ENCODE data around the gene EPHA5.

The EPHA5 gene

GRCh38 chr4:65552057-65552456 lies 118.2 kb downstream of the EPHA5 start:
- Histone ChIP-seq H3K27me3 (ENCODE audit: control insufficient read depth, insufficient read depth, low read length) (no peaks in the 10 kb centered on the region), H3K4me1 (ENCODE audit: control insufficient read depth, low read depth, low read length) (no peaks in the 10 kb centered on the region), H3K9me3 (ENCODE audit: control insufficient read depth, low read depth, low read length) (no peaks in the 10 kb centered on the region), H3K27ac (ENCODE audit: low read length) (no peak overlapping the region), H3K4me3 (ENCODE audit: low read length) (no peak overlapping the region), H3K36me3 (ENCODE audit: control insufficient read depth, low read depth, low read length) (no peaks in the 10 kb centered on the region), H3K9ac (ENCODE audit: low read length) (no peak overlapping the region)

GRCh38 chr4:65550500-65550899 lies 119.8 kb downstream of the EPHA5 start:
- Histone ChIP-seq H3K4me3 (ENCODE audit: low read length) (no peak overlapping the region), H3K27me3 (ENCODE audit: control insufficient read depth, insufficient read depth, low read length) (no peaks in the 10 kb centered on the region), H3K4me1 (ENCODE audit: control insufficient read depth, low read depth, low read length) (no peaks in the 10 kb centered on the region), H3K9me3 (ENCODE audit: control insufficient read depth, low read depth, low read length) (no peaks in the 10 kb centered on the region), H3K9ac (ENCODE audit: low read length) (no peak overlapping the region), H3K36me3 (ENCODE audit: control insufficient read depth, low read depth, low read length) (no peaks in the 10 kb centered on the region), H3K27ac (ENCODE audit: low read length) (no peak overlapping the region)

GRCh38 chr4:65546882-65547416 lies 123.3 kb downstream of the EPHA5 start:
- H3K36me3 ChIP-seq (ENCODE audit: control insufficient read depth, low read depth, low read length): no peaks in the 10 kb centered on the region
- no peak overlapping the region for H3K4me3 ChIP-seq (ENCODE audit: low read length)

GRCh38 chr4:65538571-65538970 lies 131.7 kb downstream of the EPHA5 start:
- Histone ChIP-seq H3K9ac (ENCODE audit: low read length) (no peak overlapping the region), H3K4me1 (ENCODE audit: control insufficient read depth, low read depth, low read length) (peaks cover 14% of the 10 kb centered on the region), H3K27me3 (ENCODE audit: control insufficient read depth, insufficient read depth, low read length) (no peaks in the 10 kb centered on the region), H3K9me3 (ENCODE audit: control insufficient read depth, low read depth, low read length) (no peaks in the 10 kb centered on the region), H3K27ac (ENCODE audit: low read length) (no peak overlapping the region), H3K4me3 (ENCODE audit: low read length) (no peak overlapping the region), H3K36me3 (ENCODE audit: control insufficient read depth, low read depth, low read length) (no peaks in the 10 kb centered on the region)

More at GRCh38 chr4:65546882-65547416, 123.3 kb downstream of the EPHA5 start:
- Histone ChIP-seq H3K27ac (ENCODE audit: low read length) (no peak overlapping the region), H3K9me3 (ENCODE audit: control insufficient read depth, low read depth, low read length) (no peaks in the 10 kb centered on the region), H3K9ac (ENCODE audit: low read length) (no peak overlapping the region), H3K4me1 (ENCODE audit: control insufficient read depth, low read depth, low read length) (no peaks in the 10 kb centered on the region), H3K27me3 (ENCODE audit: control insufficient read depth, insufficient read depth, low read length) (no peaks in the 10 kb centered on the region)

- no peak overlapping the region for H3K4me3 ChIP-seq (ENCODE audit: low read length)
- no peaks in the 10 kb centered on the region for H3K36me3 ChIP-seq (ENCODE audit: control insufficient read depth, low read depth, low read length)
- peak overlapping the region; percentile 35 for H3K27ac ChIP-seq (ENCODE audit: low read length)
- H3K9ac ChIP-seq (ENCODE audit: low read length): no peak overlapping the region
- no peaks in the 10 kb centered on the region for H3K27me3 ChIP-seq (ENCODE audit: control insufficient read depth, insufficient read depth, low read length)
- H3K9me3 ChIP-seq (ENCODE audit: control insufficient read depth, low read depth, low read length): no peaks in the 10 kb centered on the region
- H3K4me1 ChIP-seq (ENCODE audit: control insufficient read depth, low read depth, low read length): peaks cover 14% of the 10 kb centered on the region
Measured at GRCh38 chr4:65535113-65535512, 135.2 kb downstream of the EPHA5 start.

- H3K36me3 ChIP-seq (ENCODE audit: control insufficient read depth, low read depth, low read length): no peaks in the 10 kb centered on the region
Measured at GRCh38 chr4:65521666-65522065, 148.6 kb downstream of the EPHA5 start.

GRCh38 chr4:65515646-65516045 lies 154.6 kb downstream of the EPHA5 start:
- no peaks in the 10 kb centered on the region for H3K27me3 ChIP-seq (ENCODE audit: control insufficient read depth, insufficient read depth, low read length)
- no peaks in the 10 kb centered on the region for H3K4me1 ChIP-seq (ENCODE audit: control insufficient read depth, low read depth, low read length)
- H3K9ac ChIP-seq (ENCODE audit: low read length): no peak overlapping the region
- H3K4me3 ChIP-seq (ENCODE audit: low read length): no peak overlapping the region
- no peak overlapping the region for H3K27ac ChIP-seq (ENCODE audit: low read length)
- no peaks in the 10 kb centered on the region for H3K9me3 ChIP-seq (ENCODE audit: control insufficient read depth, low read depth, low read length)
- no peaks in the 10 kb centered on the region for H3K36me3 ChIP-seq (ENCODE audit: control insufficient read depth, low read depth, low read length)

More at GRCh38 chr4:65521666-65522065, 148.6 kb downstream of the EPHA5 start:
- no peak overlapping the region for H3K4me3 ChIP-seq (ENCODE audit: low read length)
- no peak overlapping the region for H3K27ac ChIP-seq (ENCODE audit: low read length)
- H3K9me3 ChIP-seq (ENCODE audit: control insufficient read depth, low read depth, low read length): no peaks in the 10 kb centered on the region
- no peaks in the 10 kb centered on the region for H3K27me3 ChIP-seq (ENCODE audit: control insufficient read depth, insufficient read depth, low read length)
- no peaks in the 10 kb centered on the region for H3K4me1 ChIP-seq (ENCODE audit: control insufficient read depth, low read depth, low read length)
- no peak overlapping the region for H3K9ac ChIP-seq (ENCODE audit: low read length)

GRCh38 chr4:65510976-65511375 lies 159.3 kb downstream of the EPHA5 start:
- Histone ChIP-seq H3K27ac (ENCODE audit: low read length) (no peak overlapping the region), H3K9ac (ENCODE audit: low read length) (no peak overlapping the region), H3K4me1 (ENCODE audit: control insufficient read depth, low read depth, low read length) (no peaks in the 10 kb centered on the region), H3K36me3 (ENCODE audit: control insufficient read depth, low read depth, low read length) (no peaks in the 10 kb centered on the region), H3K4me3 (ENCODE audit: low read length) (no peak overlapping the region), H3K27me3 (ENCODE audit: control insufficient read depth, insufficient read depth, low read length) (no peaks in the 10 kb centered on the region), H3K9me3 (ENCODE audit: control insufficient read depth, low read depth, low read length) (no peaks in the 10 kb centered on the region)

- Histone ChIP-seq H3K9me3 (ENCODE audit: control insufficient read depth, low read depth, low read length) (no peaks in the 10 kb centered on the region), H3K27ac (ENCODE audit: low read length) (no peak overlapping the region), H3K27me3 (ENCODE audit: control insufficient read depth, insufficient read depth, low read length) (no peaks in the 10 kb centered on the region), H3K36me3 (ENCODE audit: control insufficient read depth, low read depth, low read length) (no peaks in the 10 kb centered on the region), H3K4me1 (ENCODE audit: control insufficient read depth, low read depth, low read length) (no peaks in the 10 kb centered on the region), H3K4me3 (ENCODE audit: low read length) (no peak overlapping the region), H3K9ac (ENCODE audit: low read length) (no peak overlapping the region)
Measured at GRCh38 chr4:65508168-65508567, 162.1 kb downstream of the EPHA5 start.

GRCh38 chr4:65502131-65502701 lies 168.1 kb downstream of the EPHA5 start:
- H3K36me3 ChIP-seq (ENCODE audit: control insufficient read depth, low read depth, low read length): no peaks in the 10 kb centered on the region
- no peak overlapping the region for H3K9ac ChIP-seq (ENCODE audit: low read length)
- H3K9me3 ChIP-seq (ENCODE audit: control insufficient read depth, low read depth, low read length): no peaks in the 10 kb centered on the region
- no peaks in the 10 kb centered on the region for H3K27me3 ChIP-seq (ENCODE audit: control insufficient read depth, insufficient read depth, low read length)
- H3K4me1 ChIP-seq (ENCODE audit: control insufficient read depth, low read depth, low read length): no peaks in the 10 kb centered on the region
- H3K4me3 ChIP-seq (ENCODE audit: low read length): no peak overlapping the region
- H3K27ac ChIP-seq (ENCODE audit: low read length): no peak overlapping the region

- no peak overlapping the region for H3K27ac ChIP-seq (ENCODE audit: low read length)
- no peaks in the 10 kb centered on the region for H3K36me3 ChIP-seq (ENCODE audit: control insufficient read depth, low read depth, low read length)
- no peak overlapping the region for H3K9ac ChIP-seq (ENCODE audit: low read length)
- H3K27me3 ChIP-seq (ENCODE audit: control insufficient read depth, insufficient read depth, low read length): no peaks in the 10 kb centered on the region
- H3K4me1 ChIP-seq (ENCODE audit: control insufficient read depth, low read depth, low read length): no peaks in the 10 kb centered on the region
- H3K4me3 ChIP-seq (ENCODE audit: low read length): no peak overlapping the region
- H3K9me3 ChIP-seq (ENCODE audit: control insufficient read depth, low read depth, low read length): no peaks in the 10 kb centered on the region
Measured at GRCh38 chr4:65498606-65499005, 171.7 kb downstream of the EPHA5 start.

- Histone ChIP-seq H3K27me3 (ENCODE audit: control insufficient read depth, insufficient read depth, low read length) (no peaks in the 10 kb centered on the region), H3K4me1 (ENCODE audit: control insufficient read depth, low read depth, low read length) (no peaks in the 10 kb centered on the region), H3K27ac (ENCODE audit: low read length) (no peak overlapping the region), H3K36me3 (ENCODE audit: control insufficient read depth, low read depth, low read length) (no peaks in the 10 kb centered on the region), H3K9me3 (ENCODE audit: control insufficient read depth, low read depth, low read length) (no peaks in the 10 kb centered on the region), H3K9ac (ENCODE audit: low read length) (no peak overlapping the region), H3K4me3 (ENCODE audit: low read length) (no peak overlapping the region)
Measured at GRCh38 chr4:65495439-65495838, 174.8 kb downstream of the EPHA5 start.

Measured in iPS-18a (cell line).